BLaER1 treated with 17β-estradiol and CSF1 and Interleukin-3, amounts not matched to agents 10 nM and 100 nM (cell line): ENCODE results near the gene WIPI1.
A peak's percentile ranks its signal among the peaks of the same experiment; 100 is the strongest.

Experiments
- H3K27ac ChIP-seq, 11 experiments: shearing (Covaris generic); formaldehyde crosslinking; 2 replicates each; pipeline ENCODE4 v1.8.1; 2022
- H3K27me3 ChIP-seq, 11 experiments: shearing (Covaris generic); formaldehyde crosslinking; 2 replicates each; pipeline ENCODE4 v1.8.1; 2022
- H3K36me3 ChIP-seq, 11 experiments: shearing (Covaris generic); formaldehyde crosslinking; 2 replicates each; pipeline ENCODE4 v1.8.1; 2022
- H3K4me1 ChIP-seq, 10 experiments: shearing (Covaris generic); formaldehyde crosslinking; 2 replicates each; pipeline ENCODE4 v1.8.1; 2022
- H3K4me2 ChIP-seq, 11 experiments: shearing (Covaris generic); formaldehyde crosslinking; 2 replicates each; pipeline ENCODE4 v1.8.1; 2022
- H3K4me3 ChIP-seq, 10 experiments: shearing (Covaris generic); formaldehyde crosslinking; 2 replicates each; pipeline ENCODE4 v1.8.1; 2022
- H3K9ac ChIP-seq, 11 experiments: shearing (Covaris generic); formaldehyde crosslinking; 2 replicates each; pipeline ENCODE4 v1.8.1; 2022
- H3K9me3 ChIP-seq, 11 experiments: shearing (Covaris generic); formaldehyde crosslinking; replicated peaks in 1 of 11; 2 replicates each; pipeline ENCODE4 v1.8.1; 2022
- H4K20me1 ChIP-seq, 11 experiments: shearing (Covaris generic); formaldehyde crosslinking; 2 replicates each; pipeline ENCODE4 v1.8.1; 2022
- Cebpa-rat ChIP-seq, 11 experiments: shearing (Covaris generic); IDR thresholded peaks; 2 replicates each; pipeline ENCODE4 v1.8.1; 2022

WIPI1 gene

GRCh38 chr17:68403122-68403521 lies 54.2 kb downstream of the WIPI1 start:
- TF ChIP-seq Cebpa-rat (IDR thresholded peaks at IDR 0.05), result no peak
- Histone ChIP-seq H3K4me1 (peaks cover 29 to 39% (median 34%) of the 10 kb centered on the region in 10 experiments), H4K20me1 (no peaks in the 10 kb centered on the region), H3K9ac (0 out of 22 replicates have a peak overlapping the region, but pooled peaks of 1 of the 11 experiments have one; percentile 22), H3K27ac (no peak overlapping the region; a peak in 2 of 22 replicates), H3K36me3 (no peaks in the 10 kb centered on the region), H3K27me3 (no peaks in the 10 kb centered on the region), H3K4me3 (no peak overlapping the region), H3K9me3 (peaks cover 19 to 38% (median 29%) of the 10 kb centered on the region in 11 experiments; a peak in 18 of 22 replicates), H3K4me2 (peak overlapping the region in 4 of 11 experiments; percentile 22 to 40 (median 30); a peak in 6 of 22 replicates)

GRCh38 chr17:68401288-68401687 lies 56.0 kb downstream of the WIPI1 start:
- Histone ChIP-seq H3K27me3 (no peaks in the 10 kb centered on the region), H3K9me3 (peaks cover 8 to 24% (median 19%) of the 10 kb centered on the region in 11 experiments; a peak in 17 of 22 replicates), H3K4me1 (peaks cover 26 to 58% (median 52%) of the 10 kb centered on the region in 10 experiments), H3K4me2 (peak overlapping the region in 8 of 11 experiments; percentile 63 to 91 (median 84); a peak in 10 of 22 replicates), H4K20me1 (no peaks in the 10 kb centered on the region), H3K27ac (peak overlapping the region in 4 of 11 experiments; percentile 81 to 93 (median 86); a peak in 5 of 22 replicates), H3K36me3 (no peaks in the 10 kb centered on the region), H3K4me3 (no peak overlapping the region), H3K9ac (0 out of 22 replicates have a peak overlapping the region, but pooled peaks of 2 of the 11 experiments have one; percentile 75 to 82)
- no peak for TF ChIP-seq Cebpa-rat (IDR thresholded peaks at IDR 0.05)

GRCh38 chr17:68400404-68400735 lies 56.9 kb downstream of the WIPI1 start:
- no peak for TF ChIP-seq Cebpa-rat (IDR thresholded peaks at IDR 0.05)
- peaks cover 0 to 1% (median under 1%) of the 10 kb centered on the region in 11 experiments; a peak in 1 of 22 replicates for H3K36me3 ChIP-seq
- H3K27me3 ChIP-seq, result no peaks in the 10 kb centered on the region
- peak overlapping the region in 7 of 11 experiments; percentile 29 to 93 (median 81); a peak in 13 of 22 replicates for H3K27ac ChIP-seq
- H3K4me3 ChIP-seq, result no peak overlapping the region
- H3K4me1 ChIP-seq, result peaks cover 26 to 61% (median 54%) of the 10 kb centered on the region in 10 experiments
- no peaks in the 10 kb centered on the region for H4K20me1 ChIP-seq
- peak overlapping the region in 10 of 11 experiments; percentile 5 to 82 (median 49); a peak in 13 of 22 replicates for H3K9ac ChIP-seq
- H3K9me3 ChIP-seq, result peaks cover 7 to 24% (median 15%) of the 10 kb centered on the region in 11 experiments
- peak overlapping the region; percentile 63 to 95 (median 83) for H3K4me2 ChIP-seq

GRCh38 chr17:68399638-68400403 lies 57.5 kb downstream of the WIPI1 start:
- TF ChIP-seq Cebpa-rat (IDR thresholded peaks at IDR 0.05), result 0 out of 22 replicates have a peak, but pooled peaks of 1 of the 11 experiments have one; percentile 28
- H3K27ac ChIP-seq, result peak overlapping the region in 10 of 11 experiments; percentile 13 to 93 (median 66); a peak in 16 of 22 replicates
- peaks cover 0 to 7% (median 6%) of the 10 kb centered on the region in 11 experiments; a peak in 11 of 22 replicates for H3K36me3 ChIP-seq
- H3K27me3 ChIP-seq, result no peaks in the 10 kb centered on the region
- no peak overlapping the region; a peak in 1 of 20 replicates for H3K4me3 ChIP-seq
- peaks cover 26 to 61% (median 54%) of the 10 kb centered on the region in 10 experiments for H3K4me1 ChIP-seq
- peak overlapping the region; percentile 63 to 95 (median 83) for H3K4me2 ChIP-seq
- peak overlapping the region; percentile 2 to 82 (median 45); a peak in 14 of 22 replicates for H3K9ac ChIP-seq
- no peaks in the 10 kb centered on the region for H4K20me1 ChIP-seq
- peaks cover 10 to 24% (median 15%) of the 10 kb centered on the region in 11 experiments for H3K9me3 ChIP-seq

GRCh38 chr17:68398691-68399637 lies 58.3 kb downstream of the WIPI1 start:
- Histone ChIP-seq H3K36me3 (peaks cover 0 to 12% (median 9%) of the 10 kb centered on the region in 11 experiments; a peak in 11 of 22 replicates), H3K4me2 (peak overlapping the region; percentile 63 to 95 (median 83)), H3K9ac (peak overlapping the region in 9 of 11 experiments; percentile 2 to 82 (median 59); a peak in 13 of 22 replicates), H3K27me3 (no peaks in the 10 kb centered on the region), H3K9me3 (peaks cover 14 to 25% (median 18%) of the 10 kb centered on the region in 11 experiments), H3K27ac (peak overlapping the region in 10 of 11 experiments; percentile 31 to 93 (median 69); a peak in 19 of 22 replicates), H3K4me3 (no peak overlapping the region), H3K4me1 (peaks cover 26 to 61% (median 54%) of the 10 kb centered on the region in 10 experiments), H4K20me1 (no peaks in the 10 kb centered on the region)
- peak in 4 of 11 experiments; percentile 43 to 82 (median 60); a peak in 6 of 22 replicates for TF ChIP-seq Cebpa-rat (IDR thresholded peaks at IDR 0.05)

- no peak overlapping the region for H3K4me3 ChIP-seq
- peaks cover 0 to 12% (median 9%) of the 10 kb centered on the region in 11 experiments; a peak in 11 of 22 replicates for H3K36me3 ChIP-seq
- H4K20me1 ChIP-seq, result no peaks in the 10 kb centered on the region
- peak overlapping the region in 3 of 11 experiments; percentile 6 to 49 (median 48); a peak in 7 of 22 replicates for H3K9ac ChIP-seq
- H3K4me1 ChIP-seq, result peaks cover 26 to 56% (median 51%) of the 10 kb centered on the region in 10 experiments
- H3K4me2 ChIP-seq, result peak overlapping the region; percentile 8 to 91 (median 82); a peak in 21 of 22 replicates
- TF ChIP-seq Cebpa-rat (IDR thresholded peaks at IDR 0.05), result no peak
- peaks cover 14 to 25% (median 20%) of the 10 kb centered on the region in 11 experiments for H3K9me3 ChIP-seq
- H3K27me3 ChIP-seq, result no peaks in the 10 kb centered on the region
- H3K27ac ChIP-seq, result peak overlapping the region in 6 of 11 experiments; percentile 2 to 61 (median 42); a peak in 9 of 22 replicates
Measured at GRCh38 chr17:68397108-68397536, 60.2 kb downstream of the WIPI1 start.

GRCh38 chr17:68396226-68397107 lies 60.8 kb downstream of the WIPI1 start:
- no peaks in the 10 kb centered on the region for H3K27me3 ChIP-seq
- peaks cover 26 to 55% (median 51%) of the 10 kb centered on the region in 10 experiments for H3K4me1 ChIP-seq
- H3K4me3 ChIP-seq, result no peak overlapping the region
- TF ChIP-seq Cebpa-rat (IDR thresholded peaks at IDR 0.05), result no peak
- H3K9me3 ChIP-seq, result peaks cover 14 to 25% (median 20%) of the 10 kb centered on the region in 11 experiments
- no peaks in the 10 kb centered on the region for H4K20me1 ChIP-seq
- peak overlapping the region in 5 of 11 experiments; percentile 2 to 61 (median 46); a peak in 8 of 22 replicates for H3K27ac ChIP-seq
- peak overlapping the region; percentile 8 to 91 (median 82); a peak in 21 of 22 replicates for H3K4me2 ChIP-seq
- peaks cover 0 to 12% (median 9%) of the 10 kb centered on the region in 11 experiments; a peak in 11 of 22 replicates for H3K36me3 ChIP-seq
- peak overlapping the region in 3 of 11 experiments; percentile 6 to 49 (median 48); a peak in 7 of 22 replicates for H3K9ac ChIP-seq
